Nephron (organoid): ENCODE data around the gene PCDH1.
A peak's percentile ranks its signal among the peaks of the same experiment; 100 is the strongest.

Experiments used
- H3K27ac Mint-ChIP-seq, 3 experiments: 2 replicates each; pipeline ENCODE4 v1.8.0; 2020; ENCODE audit warnings: mixed read lengths in 3 of 3, mild to moderate bottlenecking in 2 of 3, moderate library complexity in 1 of 3
- H3K27me3 Mint-ChIP-seq: 2 replicates; pipeline ENCODE4 v1.8.0; 2021; ENCODE audit warnings: low read depth, mild to moderate bottlenecking, moderate library complexity, mixed read lengths
- H3K36me3 Mint-ChIP-seq: 2 replicates; pipeline ENCODE4 v1.8.0; 2020; ENCODE audit warnings: low read depth, mixed read lengths
- H3K4me1 Mint-ChIP-seq: 2 replicates; pipeline ENCODE4 v1.8.0; 2020; ENCODE audit warnings: mixed read lengths
- H3K4me3 Mint-ChIP-seq, 3 experiments: 2 replicates each; pipeline ENCODE4 v1.8.0; 2020; ENCODE audit warnings: mild to moderate bottlenecking in 3 of 3, mixed read lengths in 3 of 3, moderate library complexity in 2 of 3
- H3K9me3 Mint-ChIP-seq: 2 replicates; pipeline ENCODE4 v1.8.0; 2020; ENCODE audit warnings: mixed read lengths
- TF ChIP-seq, protein P1 (sequence below), 3 experiments: fragments of 200-600 bp; sonication (generic); IDR thresholded peaks; one replicate each; pipeline ENCODE4 v1.5.0; 2021; ENCODE audit warnings: antibody characterized with exemption in 3 of 3; ENCODE audit not compliant: unreplicated experiment in 3 of 3

PCDH1 gene

DNA sequence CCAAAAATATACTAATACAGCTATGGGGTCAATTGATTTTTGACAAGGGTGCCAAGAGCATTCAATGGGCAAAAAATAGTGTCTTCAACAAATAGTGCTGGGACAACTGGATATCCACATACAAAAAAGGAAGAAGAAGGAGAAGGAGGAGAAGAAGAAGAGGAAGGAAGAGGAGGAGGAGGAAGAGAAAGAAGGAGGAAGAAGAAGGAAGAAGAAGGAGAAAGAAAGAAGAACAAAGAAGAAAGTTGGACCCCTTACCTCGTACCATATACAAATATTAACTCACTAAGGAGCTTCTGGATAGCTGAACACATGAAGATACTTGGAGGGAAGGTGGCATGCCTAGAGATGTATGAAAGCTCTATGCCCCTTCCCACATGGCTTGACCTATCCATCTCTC is 28.3 kb upstream of the PCDH1 start:
- Mint-ChIP-seq H3K36me3 (no peaks in the 10 kb centered on the region), H3K27me3 (no peaks in the 10 kb centered on the region), H3K27ac (no peak overlapping the region), H3K9me3 (no peaks in the 10 kb centered on the region), H3K4me1 (peaks cover 18% of the 10 kb centered on the region), H3K4me3 (no peak overlapping the region)
- TF ChIP-seq, protein P1, sequence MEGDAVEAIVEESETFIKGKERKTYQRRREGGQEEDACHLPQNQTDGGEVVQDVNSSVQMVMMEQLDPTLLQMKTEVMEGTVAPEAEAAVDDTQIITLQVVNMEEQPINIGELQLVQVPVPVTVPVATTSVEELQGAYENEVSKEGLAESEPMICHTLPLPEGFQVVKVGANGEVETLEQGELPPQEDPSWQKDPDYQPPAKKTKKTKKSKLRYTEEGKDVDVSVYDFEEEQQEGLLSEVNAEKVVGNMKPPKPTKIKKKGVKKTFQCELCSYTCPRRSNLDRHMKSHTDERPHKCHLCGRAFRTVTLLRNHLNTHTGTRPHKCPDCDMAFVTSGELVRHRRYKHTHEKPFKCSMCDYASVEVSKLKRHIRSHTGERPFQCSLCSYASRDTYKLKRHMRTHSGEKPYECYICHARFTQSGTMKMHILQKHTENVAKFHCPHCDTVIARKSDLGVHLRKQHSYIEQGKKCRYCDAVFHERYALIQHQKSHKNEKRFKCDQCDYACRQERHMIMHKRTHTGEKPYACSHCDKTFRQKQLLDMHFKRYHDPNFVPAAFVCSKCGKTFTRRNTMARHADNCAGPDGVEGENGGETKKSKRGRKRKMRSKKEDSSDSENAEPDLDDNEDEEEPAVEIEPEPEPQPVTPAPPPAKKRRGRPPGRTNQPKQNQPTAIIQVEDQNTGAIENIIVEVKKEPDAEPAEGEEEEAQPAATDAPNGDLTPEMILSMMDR (IDR thresholded peaks at IDR 0.05; ENCODE audit: unreplicated experiment in 3 of 3), result no peak

GRCh38 chr5:141904551-141904950 is 26.3 kb upstream of the PCDH1 start:
- Mint-ChIP-seq H3K4me1 (peaks cover 18% of the 10 kb centered on the region), H3K27me3 (no peaks in the 10 kb centered on the region)

DNA sequence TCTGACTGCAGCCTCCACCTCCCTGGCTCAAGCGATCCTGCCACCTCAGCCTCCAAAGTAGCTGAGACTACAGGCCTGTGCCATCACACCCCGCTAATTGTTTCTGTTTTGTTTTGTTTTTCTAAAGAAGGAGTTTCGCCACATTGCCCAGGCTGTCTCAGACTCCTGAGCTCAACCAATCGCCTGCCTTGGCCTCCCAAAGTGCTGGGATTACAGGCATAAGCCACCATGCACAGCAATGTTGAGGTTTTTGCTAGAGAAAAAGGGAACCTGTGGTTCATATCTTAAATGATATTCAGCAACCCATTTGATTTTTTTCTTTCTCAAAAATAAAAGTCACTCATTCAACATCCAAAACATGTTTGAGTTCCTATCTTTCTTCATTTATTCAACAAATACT is 25.1 kb upstream of the PCDH1 start:
- no peak overlapping the region for H3K27ac Mint-ChIP-seq
- no peaks in the 10 kb centered on the region for H3K36me3 Mint-ChIP-seq
- no peaks in the 10 kb centered on the region for H3K9me3 Mint-ChIP-seq
- H3K4me1 Mint-ChIP-seq, result peaks cover 24% of the 10 kb centered on the region
- peaks cover 3% of the 10 kb centered on the region for H3K27me3 Mint-ChIP-seq
- TF ChIP-seq, protein P1 (IDR thresholded peaks at IDR 0.05; ENCODE audit: unreplicated experiment in 3 of 3), result no peak
- H3K4me3 Mint-ChIP-seq, result no peak overlapping the region

More at GRCh38 chr5:141904551-141904950, 26.3 kb upstream of the PCDH1 start:
- Mint-ChIP-seq H3K27ac (peak overlapping the region in 1 of 3 experiments; percentile 28), H3K9me3 (no peaks in the 10 kb centered on the region), H3K36me3 (no peaks in the 10 kb centered on the region), H3K4me3 (no peak overlapping the region)
- TF ChIP-seq, protein P1 (IDR thresholded peaks at IDR 0.05; ENCODE audit: unreplicated experiment in 3 of 3), result no peak

DNA sequence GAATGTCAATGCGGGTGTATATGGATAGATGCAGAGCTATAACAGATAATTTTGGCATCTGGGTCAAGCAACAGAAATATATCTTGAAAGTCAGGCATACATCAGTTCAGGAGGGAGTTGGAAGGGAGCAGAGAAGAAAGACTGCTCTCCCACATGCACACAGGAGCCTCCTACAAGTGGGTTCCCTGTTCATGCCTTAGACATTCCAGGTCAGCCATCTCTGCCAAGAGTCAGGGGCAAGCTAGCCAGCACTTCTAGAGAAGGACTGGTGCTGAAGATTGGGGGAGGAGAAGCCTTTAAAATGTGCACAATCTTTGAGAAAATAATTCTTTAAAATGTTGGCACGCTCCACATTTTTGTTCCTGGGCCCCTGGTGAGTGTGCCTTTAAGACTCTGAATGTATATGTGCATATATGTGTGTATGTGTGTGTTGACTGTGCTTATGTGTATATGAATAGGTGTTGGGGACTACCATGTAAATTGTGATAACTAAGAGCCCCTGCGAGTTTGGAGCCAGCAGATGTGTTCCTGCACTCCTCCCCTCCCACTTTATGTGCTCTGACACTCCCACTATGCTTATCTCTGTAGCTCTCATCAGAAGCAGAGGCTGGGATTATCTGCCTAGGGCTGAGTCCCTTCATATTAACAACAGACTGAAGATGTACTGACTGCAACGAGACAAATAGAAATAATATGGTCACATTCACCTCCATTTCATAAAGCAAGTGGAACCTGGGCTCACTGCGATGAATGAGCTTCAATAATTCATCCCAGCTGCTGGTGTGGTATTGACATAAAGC is 24.0 kb upstream of the PCDH1 start:
- peaks cover 28% of the 10 kb centered on the region for H3K4me1 Mint-ChIP-seq
- H3K27ac Mint-ChIP-seq, result peak overlapping the region; percentile 4 to 63 (median 58)
- no peak overlapping the region for H3K4me3 Mint-ChIP-seq
- peaks cover 3% of the 10 kb centered on the region for H3K27me3 Mint-ChIP-seq
- H3K9me3 Mint-ChIP-seq, result no peaks in the 10 kb centered on the region
- no peaks in the 10 kb centered on the region for H3K36me3 Mint-ChIP-seq
- TF ChIP-seq, protein P1 (IDR thresholded peaks at IDR 0.05; ENCODE audit: unreplicated experiment in 3 of 3), result no peak

- no peaks in the 10 kb centered on the region for H3K9me3 Mint-ChIP-seq
- peaks cover 3% of the 10 kb centered on the region for H3K27me3 Mint-ChIP-seq
- H3K36me3 Mint-ChIP-seq, result no peaks in the 10 kb centered on the region
- H3K4me3 Mint-ChIP-seq, result no peak overlapping the region
- H3K4me1 Mint-ChIP-seq, result peaks cover 21% of the 10 kb centered on the region
- H3K27ac Mint-ChIP-seq, result peak overlapping the region in 2 of 3 experiments; percentile 27 to 49
- TF ChIP-seq, protein P1 (IDR thresholded peaks at IDR 0.05; ENCODE audit: unreplicated experiment in 3 of 3), result no peak
Measured at GRCh38 chr5:141898448-141899049, 20.3 kb upstream of the PCDH1 start.
